ENCODE data around the gene COMMD9.
"Not testable (repeated sequence)": the region's sequence is repeated elsewhere in the genome, so short reads cannot be mapped to it uniquely, and the experiment has no call there.

The COMMD9 gene

DNA sequence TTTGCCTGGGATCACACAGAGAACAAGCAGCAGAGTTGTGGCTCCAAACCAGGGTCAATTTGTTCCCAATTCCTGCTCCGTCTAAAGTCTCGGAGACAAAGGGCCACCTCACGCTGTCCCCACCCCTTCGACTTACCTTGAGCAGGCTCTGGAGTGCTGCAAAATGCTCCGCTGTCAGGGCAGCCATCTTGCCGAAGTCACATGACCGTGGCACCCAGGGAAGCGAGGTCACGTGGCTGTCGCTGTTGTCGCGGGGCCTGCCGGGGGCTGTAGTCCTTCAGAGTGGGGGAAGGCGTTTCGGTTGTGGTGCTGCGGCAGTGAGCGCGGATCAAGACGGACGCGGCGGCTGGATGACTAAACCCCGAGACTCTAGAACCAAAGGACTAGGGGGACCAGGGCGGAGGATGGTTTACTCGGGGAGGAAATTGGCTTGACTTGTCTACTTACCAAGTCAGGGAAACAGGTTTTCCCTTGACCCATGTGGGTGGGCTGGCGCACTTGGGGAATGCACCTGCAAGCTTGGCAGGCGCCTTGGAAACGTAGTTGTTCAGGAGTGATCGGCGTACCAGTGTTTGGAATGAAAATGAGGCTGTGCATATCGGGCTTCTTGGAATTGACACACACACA lies at the start of gene COMMD9:
COMMD9 (minus strand) TSS at position 199 of the 627 bp plus-strand sequence; CDS start at position 187, 12 bp downstream.
- DNase-seq (peak; percentile 93), ATAC-seq (peak; percentile 99)

DNA sequence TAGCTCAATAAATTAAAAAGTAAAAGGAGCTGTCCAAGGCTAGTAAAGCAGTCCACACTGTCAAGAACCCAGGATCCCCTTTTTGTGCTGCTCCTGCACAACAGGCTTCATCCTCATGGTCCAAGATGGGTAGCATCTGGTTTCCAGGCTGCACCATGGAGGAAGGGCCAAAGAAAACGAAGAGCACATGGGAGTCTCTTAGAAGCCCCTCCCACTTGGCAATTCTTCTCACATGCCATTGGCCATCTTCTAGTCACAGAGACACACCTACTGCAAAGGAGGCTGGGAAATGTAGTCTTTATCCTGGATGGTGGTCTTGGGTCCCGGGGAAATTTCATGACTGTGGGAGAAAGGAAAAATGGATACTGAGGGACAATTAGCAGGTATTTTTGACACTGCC lies 44.7 kb upstream of the COMMD9 start:
- DNase-seq: no peak
- peak; percentile 32 for ATAC-seq

DNA sequence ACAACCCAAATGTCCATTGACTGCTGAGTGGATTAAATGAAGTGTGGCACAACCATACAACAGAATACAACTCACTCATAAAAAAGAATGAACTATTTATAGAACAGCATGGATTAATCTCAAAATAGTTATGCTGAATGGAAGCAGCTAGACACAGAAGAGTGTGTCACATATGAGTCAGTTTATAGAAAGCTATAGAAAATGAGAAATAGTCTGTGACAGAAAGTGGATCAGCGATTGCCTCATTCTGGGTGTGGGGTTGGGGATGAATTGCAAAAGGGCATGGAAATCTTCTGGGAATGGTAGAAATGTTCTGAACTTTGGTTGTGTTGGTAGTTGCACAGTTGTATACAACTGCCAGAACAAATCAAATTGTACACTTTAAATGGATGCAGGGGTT lies 44.2 kb upstream of the COMMD9 start:
- ATAC-seq: no peak
- no peak for DNase-seq

DNA sequence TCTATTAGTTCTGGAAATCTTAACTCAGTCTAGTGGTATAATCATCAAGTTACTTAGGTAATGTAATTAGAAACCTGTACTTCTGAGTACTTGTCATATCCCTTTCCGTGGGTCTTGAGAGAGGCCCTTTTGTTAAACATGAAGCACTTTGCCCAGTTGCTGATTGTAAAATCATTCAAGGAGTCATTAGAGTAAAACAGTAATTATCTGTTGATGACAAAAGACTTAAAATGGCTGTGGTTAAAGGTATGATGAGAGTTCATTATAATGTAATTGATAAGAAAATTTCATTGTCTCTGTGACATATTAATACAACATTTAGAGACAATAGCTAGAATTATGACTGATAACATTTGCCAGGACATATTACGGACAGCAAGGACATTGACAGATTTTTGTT lies 41.2 kb upstream of the COMMD9 start:
- no peak for DNase-seq
- ATAC-seq: no peak

DNA sequence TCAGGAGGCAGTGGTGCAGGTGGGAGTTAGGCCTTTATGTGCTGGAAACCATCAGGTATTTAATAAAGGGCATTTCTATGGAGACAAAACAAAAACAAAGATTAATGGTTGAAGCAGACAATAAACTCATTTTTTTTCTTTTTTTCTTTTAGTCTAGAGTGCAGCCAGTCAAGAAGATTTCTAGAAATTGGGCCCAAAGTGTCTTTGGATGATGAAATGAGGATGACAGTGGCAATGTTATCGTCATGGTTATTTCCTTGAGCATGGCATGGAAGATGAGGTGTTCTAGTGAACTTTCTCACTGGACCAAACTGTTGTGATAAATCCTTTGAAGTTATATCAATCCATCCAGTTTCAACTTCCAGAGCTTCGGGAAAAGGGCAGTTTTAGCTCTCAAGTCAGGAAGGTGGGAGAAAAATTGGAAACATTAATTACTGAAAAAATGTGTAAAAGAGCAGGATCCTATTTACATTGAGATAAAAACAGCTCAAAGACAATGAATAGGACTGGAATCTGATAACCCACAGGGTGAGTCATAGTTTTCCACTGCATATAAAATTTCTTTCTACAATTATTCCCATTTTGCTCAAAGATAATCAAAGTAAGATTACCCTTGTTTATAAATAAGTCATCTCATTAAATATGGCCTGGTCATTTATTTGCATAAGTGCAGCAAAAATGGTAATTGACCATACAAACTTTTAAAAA lies 39.9 kb upstream of the COMMD9 start:
- ATAC-seq: no peak

DNA sequence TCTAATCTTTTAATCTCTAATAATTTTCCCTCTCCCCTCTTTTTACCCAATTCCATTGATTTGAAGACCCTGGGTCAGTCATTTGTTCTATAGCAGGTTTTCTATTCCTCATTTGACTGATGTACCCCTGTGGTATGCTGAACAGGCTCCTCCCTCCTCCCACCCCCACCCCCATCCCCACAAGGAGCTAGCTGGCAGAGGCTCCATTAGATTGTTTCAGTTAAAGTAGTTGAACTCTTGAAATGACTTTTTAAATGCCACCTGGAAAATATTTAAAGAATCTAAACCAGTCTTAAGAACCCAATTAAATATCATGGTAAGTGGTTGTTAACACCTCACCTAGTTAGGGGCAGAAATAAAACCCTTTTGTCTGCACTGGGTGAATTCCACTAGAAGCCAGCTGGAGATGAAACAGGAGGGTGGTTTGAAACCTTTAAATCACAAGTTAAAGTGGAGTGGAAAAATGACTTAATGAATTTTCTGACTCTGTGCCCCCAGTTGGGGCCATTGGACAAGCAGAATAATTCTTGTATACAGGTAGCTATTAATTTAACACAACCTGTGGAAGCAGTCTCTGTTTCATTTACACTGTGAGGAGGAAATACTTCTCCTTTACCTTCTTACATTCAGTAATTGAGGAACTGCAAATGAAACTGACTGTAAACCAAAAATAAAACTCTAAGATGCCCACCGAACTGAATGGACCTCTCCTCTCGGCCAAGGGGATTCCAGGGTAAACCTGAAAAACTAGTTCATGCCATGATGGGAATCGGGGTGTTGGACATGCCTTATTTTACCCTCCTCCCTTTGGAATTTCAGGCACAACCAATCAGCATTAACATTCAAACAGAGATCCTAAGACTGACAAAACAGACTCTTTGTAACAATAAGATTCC lies 37.5 kb upstream of the COMMD9 start:
- ATAC-seq (peak; percentile 77), DNase-seq (no peak)

More for the DNA sequence above, 39.9 kb upstream of the COMMD9 start:
- DNase-seq: no peak

DNA sequence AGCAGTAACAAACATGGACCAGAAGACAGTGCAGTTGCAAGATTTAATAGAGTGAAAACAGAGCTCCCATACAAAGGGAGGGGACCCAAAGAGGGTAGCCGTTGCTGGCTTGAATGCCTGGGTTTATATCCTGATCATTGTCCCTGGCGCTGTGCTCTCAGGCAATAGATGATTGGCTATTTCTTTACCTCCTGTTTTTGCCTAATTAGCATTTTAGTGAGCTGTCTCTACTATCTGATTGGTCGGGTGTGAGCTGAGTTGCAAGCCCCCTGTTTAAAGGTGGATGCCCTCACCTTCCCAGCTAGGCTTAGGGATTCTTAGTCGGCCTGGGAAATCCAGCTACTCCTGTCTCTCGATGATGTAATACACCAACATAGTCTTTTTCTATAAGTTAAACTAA lies 36.2 kb upstream of the COMMD9 start:
- not testable (repeated sequence) for ATAC-seq

DNA sequence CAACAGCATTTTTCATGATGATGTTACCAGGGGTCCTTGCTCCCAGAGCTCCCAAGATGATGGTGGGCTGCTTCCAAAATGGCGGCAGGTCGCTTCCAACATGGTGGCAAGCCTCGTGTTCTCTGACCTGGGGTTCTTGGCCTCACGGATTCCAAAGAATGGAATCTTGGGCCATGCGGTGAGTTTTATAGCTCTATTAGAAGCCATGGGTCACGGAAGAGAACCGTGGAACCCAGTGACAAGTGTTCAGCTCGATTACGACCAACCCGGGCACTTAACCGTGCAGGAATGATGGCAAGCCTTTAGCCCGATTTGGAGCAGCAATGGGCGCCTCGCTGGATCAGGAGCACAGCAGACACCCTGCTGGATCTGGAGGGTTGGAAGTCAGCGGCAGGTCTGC lies 35.7 kb upstream of the COMMD9 start:
- not testable (repeated sequence) for ATAC-seq, DNase-seq

More for the DNA sequence above, 36.2 kb upstream of the COMMD9 start:
- DNase-seq: not testable (repeated sequence)

DNA sequence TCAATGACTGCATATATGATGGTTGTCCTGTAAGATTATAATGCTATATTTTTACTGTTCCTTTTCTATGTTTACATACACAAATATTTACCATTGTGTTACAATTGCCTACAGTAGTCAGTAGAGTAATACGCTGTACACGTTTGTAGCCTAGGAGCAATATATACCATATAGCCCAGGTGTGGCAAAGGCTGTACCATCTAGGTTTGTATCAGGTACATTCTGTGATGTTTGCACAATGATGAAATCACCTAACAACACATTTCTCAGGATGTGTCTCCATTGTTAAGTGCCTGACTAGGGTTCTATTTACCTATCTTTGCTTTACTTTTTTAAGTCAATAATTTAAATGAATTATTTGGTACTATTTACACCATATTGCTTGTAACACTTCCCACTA lies 28.8 kb upstream of the COMMD9 start:
- ATAC-seq: no peak
- DNase-seq: no peak

DNA sequence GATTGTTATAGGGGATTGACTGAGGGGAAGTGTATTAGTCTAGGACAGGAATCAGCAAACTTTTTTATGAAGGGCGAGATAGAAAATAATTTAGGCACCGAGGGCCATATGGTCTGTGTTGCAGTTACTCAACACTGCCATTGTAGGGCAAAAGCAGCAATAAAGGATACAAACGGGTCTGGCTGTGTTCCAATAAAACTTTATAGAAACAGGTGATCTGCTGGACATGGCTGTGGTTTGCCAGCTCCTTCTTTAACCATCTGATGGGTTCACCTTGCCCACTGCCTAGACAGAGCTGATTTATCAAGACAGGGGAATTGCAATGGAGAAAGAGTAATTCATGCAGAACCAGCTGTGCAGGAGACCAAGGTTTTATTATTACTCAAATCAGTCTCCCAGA lies 26.8 kb upstream of the COMMD9 start:
- ATAC-seq: no peak
- DNase-seq: no peak

DNA sequence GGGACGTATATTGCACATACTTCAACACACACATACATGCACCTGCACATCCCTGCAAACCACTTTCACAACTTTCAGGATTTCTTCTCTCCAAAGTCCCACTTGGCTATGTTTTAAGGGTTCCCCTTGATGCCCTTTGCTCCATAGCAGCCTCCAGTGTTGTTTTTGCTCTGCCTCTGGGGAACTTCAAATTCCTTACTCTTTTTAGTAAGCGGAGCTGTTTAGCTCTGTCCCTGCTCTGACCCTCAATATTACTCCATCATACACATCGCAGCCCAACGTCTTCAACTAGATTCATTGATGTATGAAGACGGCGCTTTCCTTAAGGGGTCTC lies 25.2 kb upstream of the COMMD9 start:
- ATAC-seq (no peak), DNase-seq (no peak)

DNA sequence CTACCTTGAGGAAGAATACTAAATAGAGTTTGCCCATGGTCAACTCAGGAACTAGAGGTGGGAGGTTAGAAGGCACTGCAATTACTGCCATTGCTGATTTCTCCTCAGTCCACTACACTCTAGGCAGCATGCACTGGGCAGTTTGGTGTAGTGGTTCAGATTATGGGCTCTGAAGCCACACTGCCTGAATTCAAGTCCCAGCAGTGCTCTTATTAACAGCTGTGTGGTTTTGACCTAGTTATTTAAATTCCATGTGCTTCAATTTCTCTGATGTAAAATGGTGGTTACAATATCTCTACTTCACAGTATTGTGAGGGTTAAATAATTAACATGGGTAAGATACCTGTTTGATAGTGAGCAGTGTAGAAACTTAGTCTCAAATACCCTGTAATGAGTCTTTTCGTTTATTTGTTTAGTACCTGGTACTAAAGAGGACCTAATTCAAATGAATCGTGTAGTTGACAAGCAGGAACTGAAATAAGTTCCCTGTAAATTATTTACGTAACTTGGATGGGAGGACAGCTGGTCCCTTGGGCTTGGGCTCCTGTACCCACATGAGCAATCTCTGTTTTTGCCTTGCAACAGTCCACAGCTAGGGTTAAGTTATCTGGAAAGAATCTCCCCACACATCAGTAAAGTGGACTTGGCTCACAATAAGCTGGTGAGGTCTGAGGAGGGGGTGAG lies 24.7 kb upstream of the COMMD9 start:
- DNase-seq: no peak
- ATAC-seq: no peak

DNA sequence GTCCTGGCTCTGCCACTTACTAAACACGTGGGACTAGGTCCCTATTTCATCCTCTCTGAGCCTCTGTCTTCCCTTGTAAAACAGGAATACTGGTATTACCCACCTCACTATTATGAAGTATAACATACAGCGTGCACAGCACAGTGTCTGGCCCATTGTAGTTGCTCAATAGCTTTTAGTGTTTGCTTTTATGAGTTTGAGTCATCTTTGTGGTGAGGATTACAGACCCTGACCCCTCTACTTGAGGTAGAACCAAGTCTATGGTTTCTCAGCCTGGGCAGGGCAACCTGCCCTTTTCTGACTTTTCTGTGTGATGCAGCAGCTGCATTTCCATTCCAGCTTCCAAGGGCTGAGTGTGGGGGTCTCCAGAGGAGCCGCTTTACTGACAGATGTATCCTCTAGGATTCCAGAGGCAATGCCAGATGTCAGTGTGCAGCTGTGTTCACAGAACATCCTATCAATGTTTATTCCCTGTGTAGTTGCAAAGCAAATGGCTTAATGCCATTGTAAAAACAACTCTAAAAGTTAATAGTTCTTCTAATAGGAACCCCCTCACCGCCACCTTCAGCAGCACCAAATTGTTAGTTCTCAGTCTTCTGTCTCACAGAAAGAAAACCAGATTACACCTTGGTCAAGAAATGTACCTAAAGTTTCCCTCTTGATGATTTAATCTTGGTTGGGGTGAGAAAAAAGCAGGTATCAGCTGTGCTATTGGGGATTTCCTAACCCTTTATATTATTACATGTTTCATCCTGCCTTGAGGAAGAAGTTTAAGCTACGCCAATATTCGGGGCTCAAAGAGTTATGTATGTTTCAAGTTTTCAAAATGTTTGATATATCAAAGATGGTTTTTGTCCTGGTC lies 23.6 kb upstream of the COMMD9 start:
- DNase-seq (no peak), ATAC-seq (peak; percentile 68)

DNA sequence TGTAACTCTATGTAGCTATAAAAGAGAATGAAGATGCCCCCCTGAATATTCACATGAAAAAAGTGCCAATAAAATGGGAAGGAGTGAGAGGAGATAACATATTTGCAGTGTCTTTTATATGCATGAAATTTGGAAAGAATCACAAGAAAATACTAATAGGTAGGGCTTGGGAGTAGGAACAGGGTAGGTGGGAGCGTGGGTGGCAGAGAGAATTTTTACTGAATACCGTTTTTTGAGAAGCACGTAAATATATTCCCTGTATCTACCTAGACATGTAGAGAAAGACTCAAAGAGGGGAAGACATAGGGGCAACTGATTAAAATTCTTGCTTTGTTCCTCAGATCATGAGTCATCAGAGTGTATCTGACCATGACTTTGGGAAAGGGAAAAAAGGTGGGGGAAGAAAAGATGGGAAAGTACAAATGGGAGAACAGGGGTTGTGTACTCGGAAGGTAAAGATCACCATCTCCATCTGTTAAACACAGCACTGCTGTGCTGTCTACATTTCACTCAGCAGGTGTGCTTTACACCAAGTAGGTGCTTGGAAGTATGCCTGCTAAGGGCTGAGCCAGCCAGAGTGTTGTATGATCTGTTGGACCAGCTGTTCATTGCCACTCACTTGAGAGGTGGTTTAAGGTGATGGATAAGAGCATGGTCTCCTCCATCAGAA lies 22.8 kb upstream of the COMMD9 start:
- ATAC-seq (peak; percentile 17), DNase-seq (no peak)

DNA sequence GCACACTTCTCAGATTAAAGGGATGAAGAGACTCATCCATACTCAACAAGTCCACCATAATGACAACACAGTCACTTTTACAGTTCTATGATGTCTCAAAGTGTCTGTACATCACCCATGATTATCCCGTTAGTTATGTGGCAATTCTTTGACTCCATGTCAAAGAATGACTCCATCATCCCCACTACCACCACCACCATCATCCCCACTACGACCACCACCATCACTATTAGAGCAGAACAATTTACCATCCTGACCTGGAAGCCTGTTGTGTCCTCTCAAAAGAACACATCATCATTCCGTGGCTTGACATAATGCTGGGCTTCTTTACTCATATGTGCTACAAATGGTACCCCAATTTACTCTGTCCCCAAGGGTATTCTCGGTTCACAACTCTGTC lies 20.6 kb upstream of the COMMD9 start:
- ATAC-seq: no peak
- no peak for DNase-seq

DNA sequence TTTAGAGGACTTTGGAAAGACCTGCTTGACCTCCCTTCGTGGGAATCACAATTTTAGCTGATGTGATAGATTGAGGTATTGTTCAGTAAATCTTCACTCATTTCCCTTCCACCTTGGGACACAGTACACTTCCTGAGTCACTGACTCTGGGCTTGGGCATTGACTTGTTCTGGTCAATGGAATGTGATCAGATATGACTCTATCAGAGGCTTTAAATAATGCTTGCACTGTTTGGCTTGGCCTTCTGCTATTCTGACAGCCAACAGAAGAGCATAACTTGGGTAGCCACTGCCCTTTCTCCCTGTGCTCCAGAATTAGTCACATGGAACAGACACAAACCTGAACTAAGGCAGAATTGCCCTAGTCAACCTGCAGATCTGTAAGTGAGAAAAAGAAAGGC lies 19.4 kb upstream of the COMMD9 start:
- no peak for DNase-seq
- no peak for ATAC-seq

DNA sequence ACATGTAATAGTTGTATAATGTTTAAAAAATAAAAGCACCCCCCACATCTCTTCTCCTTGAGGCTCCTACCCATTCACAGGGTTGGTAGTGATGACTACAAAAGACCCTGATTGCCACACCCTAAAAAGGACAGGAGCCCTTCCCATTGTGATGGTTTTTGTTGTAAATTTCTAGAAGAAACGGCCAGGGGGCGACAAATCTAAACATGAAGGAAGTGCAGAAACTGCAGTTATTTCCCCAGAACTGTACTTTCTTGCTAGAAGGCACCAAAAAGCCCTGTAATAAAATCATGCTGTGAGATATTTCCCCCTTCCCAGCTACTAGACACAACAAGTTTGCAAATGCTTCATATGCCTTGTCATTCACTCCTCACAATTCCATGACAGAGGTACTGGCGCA lies 17.7 kb upstream of the COMMD9 start:
- ATAC-seq (no peak), DNase-seq (peak; percentile 14)

DNA sequence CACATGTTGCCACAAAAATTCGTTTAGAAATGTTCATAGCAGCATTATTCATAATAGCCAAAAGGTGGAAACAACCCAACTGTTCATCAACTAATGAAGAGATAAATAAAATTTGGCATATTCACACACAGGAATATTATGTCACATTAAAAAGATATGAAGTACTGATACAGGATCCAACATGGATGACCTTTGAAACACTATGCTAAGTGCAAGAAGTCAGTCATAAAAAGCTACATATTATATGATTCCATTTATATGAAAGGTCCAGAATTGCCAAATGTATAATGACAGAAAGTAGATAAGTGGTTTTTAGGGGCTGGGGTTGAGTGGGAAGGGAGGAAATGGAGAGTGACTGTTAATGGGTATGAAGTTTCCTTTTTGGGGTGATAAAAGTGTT lies 15.8 kb upstream of the COMMD9 start:
- ATAC-seq (no peak), DNase-seq (no peak)

DNA sequence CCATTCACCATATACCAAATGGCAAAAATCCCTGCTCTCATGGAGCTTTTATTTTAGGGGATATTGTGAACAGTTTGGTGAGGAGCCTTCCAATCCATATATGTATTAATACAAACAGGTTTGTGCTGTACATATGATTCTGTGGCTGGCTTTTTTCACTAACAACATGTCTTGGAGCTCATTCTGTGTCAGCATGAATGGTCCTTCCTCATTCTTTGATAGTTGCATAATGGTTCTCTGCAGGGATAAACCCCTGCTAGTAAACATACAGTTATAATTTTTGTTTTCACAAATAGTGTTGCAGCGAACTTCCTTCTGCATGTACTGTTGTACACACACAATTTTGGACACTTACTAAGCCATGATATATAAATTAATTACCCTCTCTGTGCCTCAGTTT lies 15.1 kb upstream of the COMMD9 start:
- ATAC-seq (no peak), DNase-seq (no peak)

DNA sequence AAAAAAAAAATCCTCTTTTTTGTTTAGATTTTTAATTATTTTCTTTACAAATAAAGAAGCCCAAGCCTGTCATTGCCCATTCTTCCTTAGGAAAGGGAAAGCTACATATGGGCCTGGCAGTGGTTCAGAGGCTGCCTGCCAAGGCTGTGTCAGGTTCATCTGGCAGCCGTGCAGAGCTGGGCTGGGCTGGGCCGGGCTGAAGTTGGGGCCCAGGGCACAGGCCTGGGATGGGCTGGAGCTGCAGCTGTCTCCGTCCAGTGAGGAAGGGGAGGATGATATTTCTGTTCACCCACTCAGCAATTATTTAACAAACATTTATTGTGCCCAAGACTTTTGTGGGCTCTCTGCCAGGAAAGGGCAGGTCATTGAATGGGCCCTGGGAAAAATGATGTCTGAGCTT lies 11.4 kb upstream of the COMMD9 start:
- ATAC-seq (no peak), DNase-seq (no peak)
